Measurements from ENCODE around the gene CHMP3. TPM values are rescaled to one million over a fixed set of nuclear protein-coding genes. Genes with fewer than 3 reads are reported as not detected.

The CHMP3 gene
- total and polyA plus RNA-seq, 9 donors, result 119 to 159 (median 132) TPM

- peaks cover 2% of the 10 kb centered on the region for H3K4me1 ChIP-seq (ENCODE audit: control insufficient read depth, insufficient read depth, low read length)
- H3K36me3 ChIP-seq (ENCODE audit: control insufficient read depth, insufficient read depth, low read length), result peaks cover 49% of the 10 kb centered on the region
- no peaks in the 10 kb centered on the region for H3K27me3 ChIP-seq (ENCODE audit: control insufficient read depth, insufficient read depth, low read length)
These were observed 109.0 kb downstream of the CHMP3 start for GRCh38 chr2:86454238-86454637.

GRCh38 chr2:86453836-86454235, 109.4 kb downstream of the CHMP3 start:
- WGBS (ENCODE audit: insufficient coverage), result no CpG with 5 or more reads among the region's 2 CpGs
- Histone ChIP-seq H3K27me3 (ENCODE audit: control insufficient read depth, insufficient read depth, low read length) (no peaks in the 10 kb centered on the region), H3K27ac (ENCODE audit: low read length) (no peak overlapping the region), H3K9me3 (replicated peaks; ENCODE audit: control insufficient read depth, low read depth, low read length) (no peaks in the 10 kb centered on the region), H3K36me3 (ENCODE audit: control insufficient read depth, insufficient read depth, low read length) (peaks cover 46% of the 10 kb centered on the region), H3K4me3 (ENCODE audit: low read length) (no peak overlapping the region), H3K4me1 (ENCODE audit: control insufficient read depth, insufficient read depth, low read length) (peaks cover 2% of the 10 kb centered on the region)
- DNase-seq, result peak; percentile 90

More at GRCh38 chr2:86454238-86454637, 109.0 kb downstream of the CHMP3 start:
- H3K4me3 ChIP-seq (ENCODE audit: low read length), result no peak overlapping the region
- H3K9me3 ChIP-seq (replicated peaks; ENCODE audit: control insufficient read depth, low read depth, low read length), result no peaks in the 10 kb centered on the region
- no peak overlapping the region for H3K27ac ChIP-seq (ENCODE audit: low read length)
- no peak for DNase-seq

Other genes with a start within 250 kb of the CHMP3 start
- gene REEP1, start 225.8 kb downstream of the CHMP3 start, total RNA-seq, result 48.0 TPM
- gene REEP1, start 225.8 kb downstream of the CHMP3 start, polyA plus RNA-seq (ENCODE audit: insufficient read depth in 1 of 8, insufficient read length in 8 of 8, low replicate concordance in 1 of 8), result 100 to 1,000 TPM in 1 of 8 donors, 10 to 100 TPM in 7; 41.0 to 104 (median 56.2) TPM
- 48.1 TPM for gene KDM3A, start 122.1 kb downstream of the CHMP3 start, total RNA-seq
- 10 to 100 TPM; 45.6 to 52.5 (median 50.1) TPM for gene KDM3A, start 122.1 kb downstream of the CHMP3 start, polyA plus RNA-seq (ENCODE audit: insufficient read depth in 1 of 8, insufficient read length in 8 of 8, low replicate concordance in 1 of 8)
- gene RNF103, start 60.4 kb upstream of the CHMP3 start, total RNA-seq, result 19.7 TPM
- 10 to 100 TPM; 23.3 to 35.2 (median 30.1) TPM for gene RNF103, start 60.4 kb upstream of the CHMP3 start, polyA plus RNA-seq (ENCODE audit: insufficient read depth in 1 of 8, insufficient read length in 8 of 8, low replicate concordance in 1 of 8)
- gene RMND5A, start 156.8 kb upstream of the CHMP3 start, total RNA-seq, result 41.3 TPM
- gene RMND5A, start 156.8 kb upstream of the CHMP3 start, polyA plus RNA-seq (ENCODE audit: insufficient read depth in 1 of 8, insufficient read length in 8 of 8, low replicate concordance in 1 of 8), result 10 to 100 TPM; 26.5 to 35.2 (median 31.9) TPM
- gene CD8A, start 227.5 kb upstream of the CHMP3 start, total RNA-seq, result 0.09 TPM
- under 1 TPM; 0.15 to 0.54 (median 0.21) TPM for gene CD8A, start 227.5 kb upstream of the CHMP3 start, polyA plus RNA-seq (ENCODE audit: insufficient read depth in 1 of 8, insufficient read length in 8 of 8, low replicate concordance in 1 of 8)